ENCODE data around the gene TPH1. TPM values are rescaled to one million over a fixed set of nuclear protein-coding genes. Genes with fewer than 3 reads are reported as not detected.
"Not testable (repeated sequence)": the region's sequence is repeated elsewhere in the genome, so short reads cannot be mapped to it uniquely, and the experiment has no call there.

Gene TPH1
- total RNA-seq, 1 experiment from 2014 or later = 0.05 TPM

GRCh38 chr11:18001191-18001590 lies 44.9 kb downstream of the TPH1 start:
- H3K9me3 ChIP-seq (ENCODE audit: control insufficient read depth, insufficient read depth, low read depth, low read length) = no peaks in the 10 kb centered on the region
- H3K27me3 ChIP-seq (ENCODE audit: control insufficient read depth, insufficient read depth, low read length) = no peaks in the 10 kb centered on the region
- no peak overlapping the region for H3K27ac ChIP-seq (ENCODE audit: low read length)
- ATAC-seq (no peak), DNase-seq (ENCODE audit: low read depth, low spot score) (no peak)
- H3K4me3 ChIP-seq (ENCODE audit: low read depth in 2 of 2, low read length in 2 of 2) = no peak overlapping the region
- intact Hi-C loops (cut with micrococcal nuclease; ENCODE audit: unreplicated experiment) (no loop called here), in situ Hi-C loops (cut with HindIII; ENCODE audit: low pct_unique_long_range_greater_than_20kb, low sequenced_read_pairs) (no loop called here)
- no peaks in the 10 kb centered on the region for H3K4me1 ChIP-seq (ENCODE audit: control insufficient read depth, insufficient read depth, low read length)
- CTCF ChIA-PET = no interaction called here
- H3K36me3 ChIP-seq (ENCODE audit: control insufficient read depth, insufficient read depth, low read length) = 0 out of 2 replicates have a peak, but pooled peaks cover 2% of the 10 kb centered on the region
- POLR2A ChIA-PET = no interaction called here
- BruUV-seq (replicated peaks) = no TSS peak
- no peak for TF ChIP-seq REST (IDR thresholded peaks at IDR 0.05; ENCODE audit: insufficient read depth in 1 of 2, low read depth in 2 of 2, low read length in 1 of 2)
- TF ChIP-seq SIN3A (IDR thresholded peaks at IDR 0.05; ENCODE audit: borderline replicate concordance, insufficient read depth, low read depth, low read length) = no peak
- TF ChIP-seq CTCF (IDR thresholded peaks at IDR 0.05) = no peak
- no peak for TF ChIP-seq POLR2AphosphoS5 (IDR thresholded peaks at IDR 0.05; ENCODE audit: low read depth, low read length)
- TF ChIP-seq TCF7L2 (IDR thresholded peaks at IDR 0.05; ENCODE audit: low read depth, low read length) = no peak

- in situ Hi-C loops (cut with HindIII; ENCODE audit: low pct_unique_long_range_greater_than_20kb, low sequenced_read_pairs) (no loop called here), intact Hi-C loops (cut with micrococcal nuclease; ENCODE audit: unreplicated experiment) (no loop called here)
- Histone ChIP-seq H3K4me3 (ENCODE audit: low read depth in 2 of 2, low read length in 2 of 2) (no peak overlapping the region), H3K27me3 (ENCODE audit: control insufficient read depth, insufficient read depth, low read length) (no peaks in the 10 kb centered on the region), H3K27ac (ENCODE audit: low read length) (no peak overlapping the region), H3K4me1 (ENCODE audit: control insufficient read depth, insufficient read depth, low read length) (no peaks in the 10 kb centered on the region), H3K9me3 (ENCODE audit: control insufficient read depth, insufficient read depth, low read depth, low read length) (no peaks in the 10 kb centered on the region), H3K36me3 (ENCODE audit: control insufficient read depth, insufficient read depth, low read length) (0 out of 2 replicates have a peak, but pooled peaks cover 2% of the 10 kb centered on the region)
- TF ChIP-seq CTCF (IDR thresholded peaks at IDR 0.05) = no peak
- ATAC-seq (no peak), DNase-seq (ENCODE audit: low read depth, low spot score) (no peak)
- CTCF ChIA-PET = no interaction called here
- BruUV-seq (replicated peaks) = no TSS peak
- POLR2A ChIA-PET = no interaction called here
These were observed 45.3 kb downstream of the TPH1 start for GRCh38 chr11:18000760-18001159.

GRCh38 chr11:18000128-18000527 lies 45.9 kb downstream of the TPH1 start:
- H3K9me3 ChIP-seq (ENCODE audit: control insufficient read depth, insufficient read depth, low read depth, low read length); ATAC-seq; H3K4me1 ChIP-seq (ENCODE audit: control insufficient read depth, insufficient read depth, low read length); in situ Hi-C loops (cut with HindIII; ENCODE audit: low pct_unique_long_range_greater_than_20kb, low sequenced_read_pairs); POLR2A ChIA-PET; H3K4me3 ChIP-seq (ENCODE audit: low read depth in 2 of 2, low read length in 2 of 2); H3K27ac ChIP-seq (ENCODE audit: low read length); CTCF ChIA-PET; intact Hi-C loops (cut with micrococcal nuclease; ENCODE audit: unreplicated experiment); BruUV-seq (replicated peaks); DNase-seq (ENCODE audit: low read depth, low spot score); H3K36me3 ChIP-seq (ENCODE audit: control insufficient read depth, insufficient read depth, low read length); H3K27me3 ChIP-seq (ENCODE audit: control insufficient read depth, insufficient read depth, low read length): not testable (repeated sequence)

Other genes with a start within 250 kb of the TPH1 start
- gene SERGEF, start 33.2 kb downstream of the TPH1 start, total RNA-seq (2021; ENCODE audit: unreplicated experiment) = 35.5 TPM
- 19.5 TPM for gene SAAL1, start 59.8 kb upstream of the TPH1 start, total RNA-seq (2021; ENCODE audit: unreplicated experiment)
- not detected for gene MRGPRX3, start 86.3 kb upstream of the TPH1 start, total RNA-seq (2021; ENCODE audit: unreplicated experiment)
- not detected for gene MRGPRX4, start 126.6 kb upstream of the TPH1 start, total RNA-seq (2021; ENCODE audit: unreplicated experiment)
- not detected for gene SAA4, start 190.5 kb upstream of the TPH1 start, total RNA-seq (2021; ENCODE audit: unreplicated experiment)
- gene SAA2, start 202.4 kb upstream of the TPH1 start, total RNA-seq (2021; ENCODE audit: unreplicated experiment) = 4.0 TPM
- gene SAA1, start 220.0 kb upstream of the TPH1 start, total RNA-seq (2021; ENCODE audit: unreplicated experiment) = 7.9 TPM

Data from Panc1 (cell line).